HG03460 (cell line): ENCODE results near the gene SEZ6.

ENCODE experiments used
- ATAC-seq: cut with Tn5 transposase; IDR thresholded peaks from one replicate; pipeline ENCODE4 v1.9.1; 2021; ENCODE audit not compliant: unreplicated experiment

Gene SEZ6

GRCh38 chr17:28908640-28909167 is 97.1 kb downstream of the SEZ6 start:
- ATAC-seq, result no peak

- ATAC-seq, result no peak
These were observed 97.9 kb downstream of the SEZ6 start for GRCh38 chr17:28907709-28908475.

GRCh38 chr17:28906706-28907438 is 99.0 kb downstream of the SEZ6 start:
- ATAC-seq, result no peak

DNA sequence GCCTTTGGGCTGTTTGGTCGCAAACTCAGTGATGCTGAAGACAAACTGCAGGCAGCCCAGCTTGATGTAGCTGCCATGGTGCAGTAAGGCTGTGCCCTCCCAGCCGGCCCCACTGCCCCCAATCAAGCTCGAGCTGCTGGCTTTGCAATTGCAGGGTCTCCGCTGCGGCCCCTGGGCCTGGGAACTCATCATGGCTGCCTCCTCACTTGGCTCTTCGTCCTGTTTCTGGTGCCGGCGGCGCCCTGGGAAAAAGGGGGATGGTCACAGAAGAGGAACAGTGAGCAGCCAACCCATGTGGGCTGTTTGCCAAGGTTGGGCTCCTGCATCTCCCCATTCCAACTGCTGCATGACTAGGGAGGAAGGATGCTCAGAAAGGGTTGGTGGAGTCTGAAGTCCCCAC is 99.6 kb downstream of the SEZ6 start:
- no peak for ATAC-seq
